Colonic mucosa (tissue), 4 donors: ENCODE measurements around the gene DLL1. TPM values are rescaled to one million over a fixed set of nuclear protein-coding genes. Genes with fewer than 3 reads are reported as not detected.
"Not testable (repeated sequence)": the region's sequence is repeated elsewhere in the genome, so short reads cannot be mapped to it uniquely, and the experiment has no call there.

ENCODE experiments used
- DNase-seq: peaks from one replicate; pipeline ENCODE4 v3.0.0-alpha.2; 2020
- H3K27ac ChIP-seq: fragments of 200-600 bp; one replicate; pipeline ENCODE4 v1.8.0; 2021
- H3K27me3 ChIP-seq: fragments of 200-600 bp; one replicate; pipeline ENCODE4 v1.8.0; 2021
- H3K36me3 ChIP-seq: fragments of 200-600 bp; one replicate; pipeline ENCODE4 v1.8.0; 2021
- H3K4me1 ChIP-seq: fragments of 200-600 bp; one replicate; pipeline ENCODE4 v1.8.0; 2021; ENCODE audit warnings: mild to moderate bottlenecking
- H3K4me3 ChIP-seq: fragments of 200-600 bp; one replicate; pipeline ENCODE4 v1.8.0; 2021
- H3K9ac ChIP-seq, 2 donors: one replicate each; pipeline ENCODE4 v1.7.0; 2013; ENCODE audit warnings: control low read depth in 2 of 2, low read depth in 2 of 2, low read length in 2 of 2
- H3K9me3 ChIP-seq: fragments of 200-600 bp; one replicate; pipeline ENCODE4 v1.8.0; 2021
- CTCF ChIP-seq: fragments of 200-600 bp; IDR thresholded peaks from one replicate; pipeline ENCODE4 v1.8.0; 2022; ENCODE audit warnings: antibody characterized with exemption, mild to moderate bottlenecking
- intact Hi-C: fragments of 100-400 bp; cut with DNase I; formaldehyde crosslinking; loops from one replicate; pipeline ENCODE4 v1.14.1; 2022
- total RNA-seq, 2 donors: library from RNA; stranded (reverse); fragmentation: NEBNext Ultra II Directional in 1 of 2; extraction: Animal tissue kit (Norgen Biotek cat#: 25700) in 1 of 2; gene quantifications; one replicate each; pipeline ENCODE4 v1.2.1, GENCODE V29; 2021
- donor health status: healthy.
- donor health status: DM: no; HTN: no; CAD: no.
- donor health status: DM: no; HTN: no; CAD: no.

DLL1 gene
- total RNA-seq: 10 to 100 TPM; 16.1 to 26.8 TPM

GRCh38 chr6:170290296-170291128, at the start of gene DLL1:
TSS of gene DLL1 (minus strand) at chr6:170291078. CDS start at chr6:170290139, 939 bp downstream.
- TF ChIP-seq CTCF: no peak
- Histone ChIP-seq H3K36me3 (no peaks in the 10 kb centered on the region), H3K9me3 (no peaks in the 10 kb centered on the region), H3K4me1 (peaks cover 7% of the 10 kb centered on the region), H3K27ac (peak within 1 kb of the TSS; percentile 70), H3K9ac (peak within 1 kb of the TSS; percentile 62 to 77), H3K4me3 (peak within 1 kb of the TSS; percentile 72), H3K27me3 (peaks cover 61% of the 10 kb centered on the region)
- peak; percentile 55 for DNase-seq
- intact Hi-C loops: no loop called here

GRCh38 chr6:170335199-170335598, 44.3 kb upstream of the DLL1 start:
- DNase-seq, H3K4me1 ChIP-seq, H3K27ac ChIP-seq, H3K9me3 ChIP-seq, H3K4me3 ChIP-seq, H3K27me3 ChIP-seq, H3K9ac ChIP-seq, H3K36me3 ChIP-seq, intact Hi-C loops: not testable (repeated sequence)

- no peak for DNase-seq
- Histone ChIP-seq H3K36me3 (peaks cover 6% of the 10 kb centered on the region), H3K9me3 (no peaks in the 10 kb centered on the region), H3K27me3 (no peaks in the 10 kb centered on the region), H3K9ac (no peak overlapping the region), H3K4me3 (no peak overlapping the region), H3K27ac (no peak overlapping the region), H3K4me1 (no peaks in the 10 kb centered on the region)
- TF ChIP-seq CTCF: no peak
- intact Hi-C loops: no loop called here
Observed at GRCh38 chr6:170329321-170329720, 38.4 kb upstream of the DLL1 start.

GRCh38 chr6:170317718-170318117, 26.8 kb upstream of the DLL1 start:
- H3K9ac ChIP-seq: no peak overlapping the region
- no peak overlapping the region for H3K27ac ChIP-seq
- H3K4me1 ChIP-seq: no peaks in the 10 kb centered on the region
- no peaks in the 10 kb centered on the region for H3K36me3 ChIP-seq
- DNase-seq: no peak
- TF ChIP-seq CTCF: no peak
- intact Hi-C loops: no loop called here
- H3K9me3 ChIP-seq: no peaks in the 10 kb centered on the region
- no peaks in the 10 kb centered on the region for H3K27me3 ChIP-seq
- no peak overlapping the region for H3K4me3 ChIP-seq

- H3K27me3 ChIP-seq: no peaks in the 10 kb centered on the region
- H3K9me3 ChIP-seq: no peaks in the 10 kb centered on the region
- intact Hi-C loops: no loop called here
- no peaks in the 10 kb centered on the region for H3K4me1 ChIP-seq
- H3K36me3 ChIP-seq: no peaks in the 10 kb centered on the region
- DNase-seq: no peak
- TF ChIP-seq CTCF: no peak
- H3K9ac ChIP-seq: no peak overlapping the region
- no peak overlapping the region for H3K27ac ChIP-seq
- no peak overlapping the region for H3K4me3 ChIP-seq
Observed at GRCh38 chr6:170317076-170317475, 26.2 kb upstream of the DLL1 start.

GRCh38 chr6:170316071-170316470, 25.2 kb upstream of the DLL1 start:
- intact Hi-C loops: no loop called here
- Histone ChIP-seq H3K4me3 (no peak overlapping the region), H3K36me3 (no peaks in the 10 kb centered on the region), H3K9ac (no peak overlapping the region), H3K27ac (no peak overlapping the region), H3K27me3 (no peaks in the 10 kb centered on the region), H3K4me1 (no peaks in the 10 kb centered on the region), H3K9me3 (no peaks in the 10 kb centered on the region)
- no peak for TF ChIP-seq CTCF
- DNase-seq: no peak
